HG03565 (cell line): ENCODE results near the gene UGT1A9.

Source experiments
- ATAC-seq: cut with Tn5 transposase; IDR thresholded peaks from one replicate; pipeline ENCODE4 v1.9.1; 2021; ENCODE audit warnings: mild to moderate bottlenecking, moderate library complexity; ENCODE audit not compliant: unreplicated experiment

The UGT1A9 gene

GRCh38 chr2:233758141-233758540, 86.4 kb downstream of the UGT1A9 start:
- ATAC-seq: no peak

- no peak for ATAC-seq
These were observed 87.2 kb downstream of the UGT1A9 start for GRCh38 chr2:233758849-233759248.

GRCh38 chr2:233760043-233760442, 88.3 kb downstream of the UGT1A9 start, which contains the start of gene UGT1A1:
Gene UGT1A1 (plus strand): TSS chr2:233760270. CDS start chr2:233760288, 18 bp downstream.
- ATAC-seq: no peak

- ATAC-seq: no peak
These were observed 89.5 kb downstream of the UGT1A9 start for GRCh38 chr2:233761040-233761769.

- ATAC-seq: no peak
These were observed 92.6 kb downstream of the UGT1A9 start for GRCh38 chr2:233764264-233764663.

- no peak for ATAC-seq
These were observed 93.1 kb downstream of the UGT1A9 start for GRCh38 chr2:233764761-233765160.

GRCh38 chr2:233766416-233766815, 94.7 kb downstream of the UGT1A9 start:
- no peak for ATAC-seq

- ATAC-seq: no peak
These were observed 96.4 kb downstream of the UGT1A9 start for GRCh38 chr2:233768076-233768475.

- ATAC-seq: no peak
These were observed 97.6 kb downstream of the UGT1A9 start for GRCh38 chr2:233769260-233769659.

- ATAC-seq: no peak
These were observed 100.5 kb downstream of the UGT1A9 start for GRCh38 chr2:233772153-233772552.

GRCh38 chr2:233772583-233772982, 100.9 kb downstream of the UGT1A9 start:
- no peak for ATAC-seq

- ATAC-seq: no peak
These were observed 102.2 kb downstream of the UGT1A9 start for GRCh38 chr2:233773854-233774253.

- ATAC-seq: no peak
These were observed 103.7 kb downstream of the UGT1A9 start for GRCh38 chr2:233775414-233775813.

GRCh38 chr2:233778030-233778429, 106.3 kb downstream of the UGT1A9 start, which contains the start of gene MROH2A:
Gene MROH2A (plus strand): TSS chr2:233778330. CDS start chr2:233779359, 1,029 bp downstream.
- ATAC-seq: no peak

GRCh38 chr2:233779722-233780121, 108.0 kb downstream of the UGT1A9 start:
- no peak for ATAC-seq

GRCh38 chr2:233780771-233781170, 109.1 kb downstream of the UGT1A9 start:
- no peak for ATAC-seq

GRCh38 chr2:233789554-233789953, 117.9 kb downstream of the UGT1A9 start:
- no peak for ATAC-seq

GRCh38 chr2:233791151-233791882, 119.6 kb downstream of the UGT1A9 start:
- no peak for ATAC-seq

- ATAC-seq: no peak
These were observed 120.2 kb downstream of the UGT1A9 start for GRCh38 chr2:233791883-233792329.

- no peak for ATAC-seq
These were observed 121.0 kb downstream of the UGT1A9 start for GRCh38 chr2:233792720-233793119.

- ATAC-seq: no peak
These were observed 121.9 kb downstream of the UGT1A9 start for GRCh38 chr2:233793465-233794127.
